Spleen (tissue), 11 donors: ENCODE data around the gene ZNF335. TPM values are rescaled to one million over a fixed set of nuclear protein-coding genes. Genes with fewer than 3 reads are reported as not detected.
A peak's percentile ranks its signal among the peaks of the same experiment; 100 is the strongest.

Source experiments
- DNase-seq: peaks from one replicate; pipeline ENCODE4 v3.0.0-alpha.2; 2020
- H3K27ac ChIP-seq, 8 donors: fragments of 200-600 bp; sonication (generic) in 7 of 8; 1 replicate in 4 of 8; 2 replicates in 4 of 8; pipeline versions ENCODE4 v1.5.0 to v1.8.0; 2016 to 2021; ENCODE audit warnings: inconsistent platforms in 4 of 8, mild to moderate bottlenecking in 4 of 8, moderate library complexity in 1 of 8
- H3K27me3 ChIP-seq, 7 donors: fragments of 200-600 bp; sonication (generic) in 6 of 7; replicated peaks in 1 of 7; 1 replicate in 4 of 7; 2 replicates in 3 of 7; pipeline versions ENCODE4 v1.5.0 to v1.8.0; 2016 to 2021; ENCODE audit warnings: inconsistent platforms in 3 of 7, mild to moderate bottlenecking in 1 of 7
- H3K36me3 ChIP-seq, 6 donors: fragments of 200-600 bp; sonication (generic) in 5 of 6; 1 replicate in 4 of 6; 2 replicates in 2 of 6; pipeline versions ENCODE4 v1.5.0 to v1.8.0; 2016 to 2021; ENCODE audit warnings: inconsistent platforms in 2 of 6
- H3K4me1 ChIP-seq, 6 donors: fragments of 200-600 bp; sonication (generic) in 5 of 6; 1 replicate in 3 of 6; 2 replicates in 3 of 6; pipeline versions ENCODE4 v1.5.0 to v1.8.0; 2016 to 2021; ENCODE audit warnings: inconsistent platforms in 3 of 6
- H3K4me3 ChIP-seq, 8 donors: fragments of 200-600 bp; sonication (generic) in 7 of 8; 1 replicate in 4 of 8; 2 replicates in 4 of 8; pipeline versions ENCODE4 v1.5.0 to v1.8.0; 2016 to 2021; ENCODE audit warnings: inconsistent platforms in 4 of 8, mild to moderate bottlenecking in 4 of 8, moderate library complexity in 2 of 8
- H3K9me3 ChIP-seq, 8 donors: fragments of 200-600 bp; sonication (generic) in 7 of 8; 1 replicate in 4 of 8; 2 replicates in 4 of 8; pipeline versions ENCODE4 v1.5.0 to v1.8.0; 2016 to 2021; ENCODE audit warnings: inconsistent platforms in 4 of 8
- CTCF ChIP-seq, 11 experiments: fragments of 200-600 bp in 7 of 11; fragments of 450-650 bp in 4 of 11; sonication (generic) in 4 of 11; IDR thresholded peaks in 8 of 11; conservative IDR thresholded peaks in 3 of 11; 1 replicate in 7 of 11; 2 replicates in 4 of 11; pipeline versions ENCODE4 v1.4.0 to v1.8.0; 2016 to 2021; ENCODE audit warnings: antibody characterized with exemption in 11 of 11, inconsistent platforms in 4 of 11, mild to moderate bottlenecking in 1 of 11
- POLR2A ChIP-seq, 3 donors: fragments of 450-650 bp; IDR thresholded peaks; one replicate each; pipeline ENCODE4 v1.5.1; 2017; ENCODE audit warnings: antibody characterized with exemption in 3 of 3, mild to moderate bottlenecking in 1 of 3
- POLR2AphosphoS5 ChIP-seq, 3 donors: sonication (generic); formaldehyde crosslinking; IDR thresholded peaks; one replicate each; pipeline ENCODE4 v1.5.1; 2017; ENCODE audit warnings: antibody characterized with exemption in 3 of 3
- WGBS, 5 donors: extraction: QIAGEN DNeasy Blood & Tissue Kit in 3 of 5; methylation state at CpG; one replicate each; pipeline versions ENCODE4 v1.1.5 to v1.1.7; 2013 to 2018; 5-methylcytosine and 5-hydroxymethylcytosine counted together
- intact Hi-C: fragments of 100-400 bp; cut with DNase I; formaldehyde crosslinking; loops from one replicate; pipeline ENCODE4 v1.15.0; 2023; ENCODE audit warnings: low total_unique reads
- polyA plus RNA-seq, 3 donors: library from polyadenylated mRNA; stranded (reverse); fragments of 200-250 nt; gene quantifications; one replicate each; pipeline ENCODE4 v1.2.1, GENCODE V29; 2013
- total RNA-seq, 7 donors: library from RNA; depleted of rRNA in 3 of 7; stranded (reverse); fragments of >200 nt in 3 of 7; fragmentation: NEBNext Ultra II Directional in 4 of 7; extraction: Animal tissue kit (Norgen Biotek cat#: 25700) in 4 of 7; gene quantifications; one replicate each; pipeline versions ENCODE4 v1.1.0 to v1.2.1, GENCODE V29; 2016 to 2021
- donor health status: healthy with polysubstance abuse.
- donor health status: DM: no; HTN: no; CAD: no; lungs with moderate emphysema.
- donor health status: DM: no; HTN: no; CAD: no.
- donor health status: Bipolar disorder and iron deficiency.
- donor health status: healthy.
- donor health status: DM: no; HTN: no; CAD: no.
- donor health status: DM: yes; HTN: yes; CAD: no.

Gene ZNF335
- total and polyA plus RNA-seq, 10 donors, result 8.2 to 46.3 (median 32.5) TPM

- H3K27me3 ChIP-seq, result peaks cover 0 to 6% (median 0%) of the 10 kb centered on the region in 7 donors
- no peak overlapping the region for H3K4me3 ChIP-seq
- H3K36me3 ChIP-seq, result no peaks in the 10 kb centered on the region
- H3K4me1 ChIP-seq, result peaks cover 0 to 71% (median 39%) of the 10 kb centered on the region in 6 donors
- DNase-seq, result no peak
- peak overlapping the region in 6 of 8 donors; percentile 13 to 80 (median 47) for H3K27ac ChIP-seq
- 66 to 80% (median 72%) methylated on average over 11 of the region's 11 CpGs for WGBS, 5 donors
- intact Hi-C loops, result no loop called here
- TF ChIP-seq POLR2A (IDR thresholded peaks at IDR 0.05), result no peak
- TF ChIP-seq POLR2AphosphoS5 (IDR thresholded peaks at IDR 0.05), result no peak
- no peak for TF ChIP-seq CTCF (IDR thresholded peaks at IDR 0.05 in 8 of 11, conservative IDR thresholded peaks at IDR 0.05 in 3 of 11)
- no peaks in the 10 kb centered on the region for H3K9me3 ChIP-seq
These were observed 52.2 kb downstream of the ZNF335 start for GRCh38 chr20:45919542-45920399.

GRCh38 chr20:45918779-45919537 lies 53.0 kb downstream of the ZNF335 start:
- no peak for DNase-seq
- peaks cover 0 to 8% (median 0%) of the 10 kb centered on the region in 7 donors for H3K27me3 ChIP-seq
- H3K4me1 ChIP-seq, result peaks cover 0 to 71% (median 34%) of the 10 kb centered on the region in 6 donors
- intact Hi-C loops, result no loop called here
- peak overlapping the region in 7 of 8 donors; percentile 4 to 80 (median 62) for H3K27ac ChIP-seq
- H3K4me3 ChIP-seq, result no peak overlapping the region
- no peaks in the 10 kb centered on the region for H3K36me3 ChIP-seq
- 91 to 96% (median 92%) methylated on average over 12 of the region's 12 CpGs for WGBS, 5 donors
- no peak for TF ChIP-seq CTCF (IDR thresholded peaks at IDR 0.05 in 8 of 11, conservative IDR thresholded peaks at IDR 0.05 in 3 of 11)
- TF ChIP-seq POLR2A (IDR thresholded peaks at IDR 0.05), result no peak
- TF ChIP-seq POLR2AphosphoS5 (IDR thresholded peaks at IDR 0.05), result no peak
- no peaks in the 10 kb centered on the region for H3K9me3 ChIP-seq

- Histone ChIP-seq H3K9me3 (no peaks in the 10 kb centered on the region), H3K27me3 (peaks cover 0 to 15% (median 0%) of the 10 kb centered on the region in 7 donors), H3K36me3 (no peaks in the 10 kb centered on the region), H3K4me3 (no peak overlapping the region), H3K4me1 (peaks cover 0 to 71% (median 32%) of the 10 kb centered on the region in 6 donors), H3K27ac (peak overlapping the region in 7 of 8 donors; percentile 4 to 80 (median 62))
- TF ChIP-seq CTCF (IDR thresholded peaks at IDR 0.05 in 8 of 11, conservative IDR thresholded peaks at IDR 0.05 in 3 of 11), result no peak
- TF ChIP-seq POLR2AphosphoS5 (IDR thresholded peaks at IDR 0.05), result peak in 1 of 3 donors; percentile 18
- no peak for TF ChIP-seq POLR2A (IDR thresholded peaks at IDR 0.05)
- 53 to 75% (median 66%) methylated on average over 5 of the region's 5 CpGs for WGBS, 5 donors
- DNase-seq, result no peak
- intact Hi-C loops, result no loop called here
These were observed 53.7 kb downstream of the ZNF335 start for GRCh38 chr20:45918182-45918737.
